ENCODE measurements around the gene SLC25A38. TPM values are rescaled to one million over a fixed set of nuclear protein-coding genes. Genes with fewer than 3 reads are reported as not detected.

Gene SLC25A38
- total RNA-seq, 1 experiment from 2014 or later = 45.9 TPM

DNA sequence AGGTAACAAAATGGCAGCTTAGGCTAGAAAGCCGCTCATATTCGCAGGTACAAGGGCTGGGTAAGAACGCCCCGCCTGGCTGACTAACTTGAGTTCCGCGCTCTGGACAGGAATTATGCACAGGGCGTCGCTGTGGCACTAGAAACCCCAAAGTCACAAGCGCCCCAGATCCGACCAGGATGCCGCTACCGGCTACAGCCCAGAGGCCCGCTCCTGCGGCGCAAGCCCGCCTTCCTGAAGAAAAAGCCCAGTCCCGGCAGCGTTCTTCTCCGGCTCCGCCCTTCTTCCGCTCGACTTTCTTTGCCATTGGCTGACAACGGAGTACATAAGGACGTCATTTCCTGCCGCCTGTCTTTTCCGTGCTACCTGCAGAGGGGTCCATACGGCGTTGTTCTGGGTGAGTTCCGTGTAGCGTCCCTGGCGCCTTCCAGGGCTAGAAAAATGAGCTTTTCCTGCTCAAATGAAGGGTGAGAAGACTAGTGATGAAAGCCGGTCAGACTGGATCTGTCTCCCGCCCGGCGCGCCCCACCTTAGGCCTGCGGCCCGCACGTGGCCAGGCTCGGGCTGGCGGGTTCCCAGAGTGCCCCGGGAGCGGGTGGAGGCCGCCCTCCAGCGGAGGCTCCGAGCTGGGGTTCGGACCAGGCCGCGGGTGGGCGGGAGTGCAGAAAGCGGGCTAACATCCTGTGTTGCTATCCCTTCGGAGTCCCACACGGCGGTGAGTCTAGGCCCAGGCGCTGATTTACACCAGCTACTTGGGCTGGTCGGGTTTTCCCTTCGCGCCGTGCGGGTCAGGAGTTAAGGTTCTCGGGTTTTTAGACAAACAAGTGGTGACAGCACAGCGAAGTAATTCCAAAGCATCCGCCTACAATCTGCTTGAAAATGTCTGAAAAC is 23.4 kb downstream of the SLC25A38 start, which contains the start of gene RPSA:
TSS of gene RPSA (plus strand) at position 353 of the 891 bp plus-strand sequence. CDS start 934 bp downstream, outside the sequence.
- TF ChIP-seq, protein P1, sequence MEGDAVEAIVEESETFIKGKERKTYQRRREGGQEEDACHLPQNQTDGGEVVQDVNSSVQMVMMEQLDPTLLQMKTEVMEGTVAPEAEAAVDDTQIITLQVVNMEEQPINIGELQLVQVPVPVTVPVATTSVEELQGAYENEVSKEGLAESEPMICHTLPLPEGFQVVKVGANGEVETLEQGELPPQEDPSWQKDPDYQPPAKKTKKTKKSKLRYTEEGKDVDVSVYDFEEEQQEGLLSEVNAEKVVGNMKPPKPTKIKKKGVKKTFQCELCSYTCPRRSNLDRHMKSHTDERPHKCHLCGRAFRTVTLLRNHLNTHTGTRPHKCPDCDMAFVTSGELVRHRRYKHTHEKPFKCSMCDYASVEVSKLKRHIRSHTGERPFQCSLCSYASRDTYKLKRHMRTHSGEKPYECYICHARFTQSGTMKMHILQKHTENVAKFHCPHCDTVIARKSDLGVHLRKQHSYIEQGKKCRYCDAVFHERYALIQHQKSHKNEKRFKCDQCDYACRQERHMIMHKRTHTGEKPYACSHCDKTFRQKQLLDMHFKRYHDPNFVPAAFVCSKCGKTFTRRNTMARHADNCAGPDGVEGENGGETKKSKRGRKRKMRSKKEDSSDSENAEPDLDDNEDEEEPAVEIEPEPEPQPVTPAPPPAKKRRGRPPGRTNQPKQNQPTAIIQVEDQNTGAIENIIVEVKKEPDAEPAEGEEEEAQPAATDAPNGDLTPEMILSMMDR (IDR thresholded peaks at IDR 0.05; ENCODE audit: unreplicated experiment) = no peak
- CTCF ChIA-PET = interaction anchor here (0.6 to 3.3 kb wide), 7 partner anchors 9 to 1171 kb away, joined by 3 to 21 read pairs (median 3); no protein-coding TSS in a partner anchor
- peaks cover 13% of the 10 kb centered on the region for H3K4me1 Mint-ChIP-seq (ENCODE audit: insufficient read depth, unreplicated experiment)
- H3K9me3 Mint-ChIP-seq (ENCODE audit: unreplicated experiment) = no peaks in the 10 kb centered on the region
- peaks cover 55% of the 10 kb centered on the region for H3K36me3 Mint-ChIP-seq (ENCODE audit: insufficient read depth, unreplicated experiment)
- no peaks in the 10 kb centered on the region for H3K27me3 Mint-ChIP-seq (ENCODE audit: insufficient read depth, unreplicated experiment)
- BruUV-seq (replicated peaks) = TSS peak; percentile 60
- H3K27ac Mint-ChIP-seq (ENCODE audit: low read depth, unreplicated experiment) = peak within 1 kb of the TSS; percentile 96
- intact Hi-C loops (cut with micrococcal nuclease) = loop anchor here (2.0 to 10.0 kb wide), 2 partner anchors 22 to 908 kb away; no protein-coding TSS in a partner anchor
- POLR2A ChIA-PET = interaction anchor here (0.5 to 6.3 kb wide), 14 partner anchors 9 to 1051 kb away, joined by 3 to 63 read pairs (median 4); partner anchors contain the start of gene RPL14
- peak within 1 kb of the TSS; percentile 80 for H3K4me3 Mint-ChIP-seq (ENCODE audit: unreplicated experiment)
- peak; percentile 97 for DNase-seq (ENCODE audit: unreplicated experiment)

DNA sequence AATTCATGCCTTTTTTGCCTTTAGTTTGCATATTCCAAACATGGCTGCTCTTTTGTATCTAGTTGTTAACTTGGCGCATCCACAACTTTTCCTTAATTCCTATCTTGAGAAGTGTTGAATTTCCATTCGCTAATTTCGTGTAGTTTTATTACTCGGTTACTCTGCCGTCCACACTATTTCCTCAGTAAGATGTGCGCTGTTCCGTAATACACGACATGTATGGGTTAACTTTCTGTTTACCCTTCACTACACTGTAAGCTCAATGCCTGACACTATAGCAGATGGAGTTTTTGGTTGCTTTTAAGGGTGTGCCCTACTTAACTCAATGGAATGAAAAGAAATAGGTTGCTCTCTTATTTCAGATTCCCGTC is 24.1 kb downstream of the SLC25A38 start:
- CTCF ChIA-PET = interaction anchor here (0.7 to 3.3 kb wide), 5 partner anchors 9 to 271 kb away, joined by 3 to 21 read pairs (median 4); no protein-coding TSS in a partner anchor

DNA sequence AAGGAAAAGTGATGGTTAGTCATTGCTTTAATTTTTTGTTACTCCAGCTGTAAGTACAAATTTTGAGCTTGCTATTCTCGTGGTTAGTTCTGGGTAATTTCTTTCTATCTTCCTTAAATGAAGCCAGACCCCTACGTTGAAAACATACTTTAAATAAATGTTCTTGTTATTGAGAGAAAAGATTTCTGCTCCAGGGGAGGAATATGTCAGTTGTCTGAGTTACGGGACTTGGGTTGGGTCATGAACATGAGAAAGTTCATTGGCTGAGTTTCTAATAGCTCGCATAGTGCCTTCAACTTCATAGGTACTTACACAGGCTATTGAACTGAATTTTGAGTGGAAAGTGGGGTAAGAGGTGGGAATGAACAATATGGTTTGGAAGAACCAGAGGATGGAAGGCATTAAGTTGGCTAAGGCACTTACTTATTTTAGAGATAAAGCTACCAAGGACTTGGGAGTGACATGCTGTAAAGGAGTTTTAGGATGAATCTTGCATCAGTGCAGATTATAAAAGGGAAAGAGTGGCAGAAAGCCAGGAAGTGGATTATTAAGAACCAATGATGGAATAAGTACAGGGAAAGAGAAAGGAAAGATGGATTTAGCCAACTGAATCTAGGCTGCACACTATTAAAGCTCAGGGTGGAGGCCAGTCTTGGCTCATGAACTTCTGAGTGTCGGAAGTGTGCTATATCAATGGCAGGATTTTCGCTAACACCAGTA is 24.8 kb downstream of the SLC25A38 start:
- intact Hi-C loops (cut with micrococcal nuclease) = loop anchor here (2.0 to 10.0 kb wide), 2 partner anchors 23 to 907 kb away; no protein-coding TSS in a partner anchor
- no peaks in the 10 kb centered on the region for H3K9me3 Mint-ChIP-seq (ENCODE audit: unreplicated experiment)
- ChIA-PET CTCF (interaction anchor here (0.7 to 3.3 kb wide), 5 partner anchors 9 to 91 kb away, joined by 3 to 21 read pairs (median 4); no protein-coding TSS in a partner anchor), POLR2A (interaction anchor here (0.6 to 6.3 kb wide), 11 partner anchors 8 to 1804 kb away, joined by 3 to 63 read pairs (median 3); partner anchors contain the start of gene RPL14)
- H3K27ac Mint-ChIP-seq (ENCODE audit: low read depth, unreplicated experiment) = peak overlapping the region; percentile 96
- peak overlapping the region; percentile 80 for H3K4me3 Mint-ChIP-seq (ENCODE audit: unreplicated experiment)
- peak; percentile 20 for DNase-seq (ENCODE audit: unreplicated experiment)
- TF ChIP-seq, protein P1 (IDR thresholded peaks at IDR 0.05; ENCODE audit: unreplicated experiment) = no peak
- BruUV-seq (replicated peaks) = no TSS peak
- no peaks in the 10 kb centered on the region for H3K27me3 Mint-ChIP-seq (ENCODE audit: insufficient read depth, unreplicated experiment)
- peaks cover 13% of the 10 kb centered on the region for H3K4me1 Mint-ChIP-seq (ENCODE audit: insufficient read depth, unreplicated experiment)
- H3K36me3 Mint-ChIP-seq (ENCODE audit: insufficient read depth, unreplicated experiment) = peaks cover 68% of the 10 kb centered on the region

More for the DNA sequence above, 24.1 kb downstream of the SLC25A38 start:
- POLR2A ChIA-PET = interaction anchor here (0.6 to 6.3 kb wide), 12 partner anchors 9 to 1050 kb away, joined by 3 to 63 read pairs (median 4); partner anchors contain the start of gene RPL14
- peak overlapping the region; percentile 96 for H3K27ac Mint-ChIP-seq (ENCODE audit: low read depth, unreplicated experiment)
- no peaks in the 10 kb centered on the region for H3K27me3 Mint-ChIP-seq (ENCODE audit: insufficient read depth, unreplicated experiment)
- TF ChIP-seq, protein P1 (IDR thresholded peaks at IDR 0.05; ENCODE audit: unreplicated experiment) = no peak
- BruUV-seq (replicated peaks) = no TSS peak
- no peak for DNase-seq (ENCODE audit: unreplicated experiment)
- H3K4me3 Mint-ChIP-seq (ENCODE audit: unreplicated experiment) = peak overlapping the region; percentile 80
- H3K36me3 Mint-ChIP-seq (ENCODE audit: insufficient read depth, unreplicated experiment) = peaks cover 61% of the 10 kb centered on the region
- H3K9me3 Mint-ChIP-seq (ENCODE audit: unreplicated experiment) = no peaks in the 10 kb centered on the region
- peaks cover 13% of the 10 kb centered on the region for H3K4me1 Mint-ChIP-seq (ENCODE audit: insufficient read depth, unreplicated experiment)
- intact Hi-C loops (cut with micrococcal nuclease) = loop anchor here (2.0 to 10.0 kb wide), 2 partner anchors 22 to 908 kb away; no protein-coding TSS in a partner anchor

Data from MCF 10A (cell line).